K562 (cell line): ENCODE results near the gene FANCG. TPM values are rescaled to one million over a fixed set of nuclear protein-coding genes. Genes with fewer than 3 reads are reported as not detected.
A peak's percentile ranks its signal among the peaks of the same experiment; 100 is the strongest.

Source experiments
- ATAC-seq: fragments of 200-7000 bp; cut with Tn5 transposase; 3 replicates; pipeline ENCODE4 v1.9.1; 2020; ENCODE audit warnings: moderate library complexity
- BruUV-seq: library from RNA; stranded (reverse); fragments of 400-500 nt; replicated peaks from 2 replicates; lab custom pipeline; 2021; lab: Mats Ljungman, UMichigan
- CTCF ChIA-PET: fragments of 300-600 bp; formaldehyde crosslinking; extraction: SDS; loops from one replicate; lab custom pipeline; 2021; ENCODE audit warnings: low intra/inter-chr PET ratio; lab: Yijun Ruan, JAX
- POLR2A ChIA-PET: fragments of 300-600, 350-650 bp; sonication (Branson Sonifier 250); formaldehyde crosslinking; extraction: SDS; loops from one replicate; lab custom pipeline; 2021; ENCODE audit warnings: antibody characterized with exemption, inconsistent platforms; lab: Yijun Ruan, JAX
- DNase-seq, 4 experiments: peaks; one replicate each; pipeline versions ENCODE4 v3.0.0 to v3.0.0-alpha.2; 2011 to 2018; ENCODE audit warnings: low spot score in 3 of 4, mixed read lengths in 3 of 4; ENCODE audit errors: extremely low read depth in 1 of 4
- FAIRE-seq: peaks from 2 replicates; lab custom pipeline; 2011; peaks lifted over from hg19 to GRCh38; lab: Jason Lieb, UNC
- H2AFZ ChIP-seq: 2 replicates; pipeline ENCODE4 v1.6.0; 2011; ENCODE audit warnings: low read depth, low read length, control low read depth, inconsistent platforms
- H3K27ac ChIP-seq: fragments of 200-600 bp; 3 replicates; pipeline ENCODE4 v1.8.0; 2011; ENCODE audit warnings: low read depth, mild to moderate bottlenecking, control low read depth, inconsistent platforms, low read length, moderate library complexity, mixed read lengths; ENCODE audit errors: extremely low read depth
- H3K27me3 ChIP-seq, 2 experiments: fragments of 300-600 bp in 1 of 2; 2 replicates in 1 of 2; 3 replicates in 1 of 2; pipeline versions ENCODE4 v1.6.0 to v1.8.0; 2011; ENCODE audit warnings: inconsistent platforms in 2 of 2, low read length in 2 of 2, mild to moderate bottlenecking in 1 of 2, mixed read lengths in 1 of 2, moderate library complexity in 1 of 2; ENCODE audit not compliant: control insufficient read depth in 2 of 2, insufficient read depth in 2 of 2
- H3K36me3 ChIP-seq: fragments of 300-600 bp; 3 replicates; pipeline ENCODE4 v1.8.0; 2011; ENCODE audit warnings: mild to moderate bottlenecking, low read length, inconsistent platforms; ENCODE audit not compliant: control insufficient read depth, insufficient read depth
- H3K4me1 ChIP-seq, 2 experiments: fragments of 200-600 bp in 1 of 2; replicated peaks in 1 of 2; 2 replicates in 1 of 2; 3 replicates in 1 of 2; pipeline versions ENCODE4 v1.5.1 to v1.8.0; 2011; ENCODE audit warnings: inconsistent platforms in 2 of 2, low read length in 2 of 2, mild to moderate bottlenecking in 1 of 2, mixed read lengths in 1 of 2, moderate library complexity in 1 of 2; ENCODE audit not compliant: control insufficient read depth in 2 of 2, insufficient read depth in 2 of 2
- H3K4me2 ChIP-seq: 2 replicates; pipeline ENCODE4 v1.6.1; 2011; ENCODE audit warnings: low read length, control low read depth, inconsistent platforms, mixed read lengths; ENCODE audit not compliant: insufficient read depth
- H3K4me3 ChIP-seq: fragments of 200-600 bp; sonication (generic), shearing (Covaris generic); 2 replicates; pipeline ENCODE4 v1.5.1; 2016; ENCODE audit warnings: control low read depth, inconsistent platforms
- H3K79me2 ChIP-seq: fragments of 200-600 bp; 3 replicates; pipeline ENCODE4 v1.8.0; 2011; ENCODE audit warnings: low read length, inconsistent platforms; ENCODE audit not compliant: control insufficient read depth, insufficient read depth
- H3K9ac ChIP-seq, 2 experiments: 2 replicates each; pipeline versions ENCODE4 v1.6.0 to v1.6.1; 2011; ENCODE audit warnings: low read depth in 2 of 2, low read length in 2 of 2, control low read depth in 1 of 2, inconsistent platforms in 1 of 2, mild to moderate bottlenecking in 1 of 2, mixed read lengths in 1 of 2; ENCODE audit not compliant: insufficient read depth in 1 of 2
- H3K9me1 ChIP-seq: one replicate; pipeline ENCODE4 v1.6.0; 2011; ENCODE audit warnings: inconsistent platforms, mild to moderate bottlenecking, low read length, moderate library complexity; ENCODE audit not compliant: control insufficient read depth, insufficient read depth
- H3K9me3 ChIP-seq: replicated peaks from 2 replicates; pipeline ENCODE4 v1.5.1; 2011; ENCODE audit warnings: low read depth, low read length, inconsistent platforms; ENCODE audit not compliant: control insufficient read depth, insufficient read depth
- H4K20me1 ChIP-seq: replicated peaks from 2 replicates; pipeline ENCODE4 v1.6.1; 2011; ENCODE audit warnings: low read length, inconsistent platforms, mixed read lengths; ENCODE audit not compliant: control insufficient read depth, insufficient read depth
- BCOR ChIP-seq: fragments of 450-650 bp; IDR thresholded peaks from 2 replicates; pipeline ENCODE4 v1.6.1; 2016
- CEBPG ChIP-seq, 3 experiments: fragments of 200-800 bp in 1 of 3; sonication (Bioruptor generic) in 1 of 3; sonication (generic) in 1 of 3; formaldehyde crosslinking in 1 of 3; IDR thresholded peaks in 2 of 3; conservative IDR thresholded peaks in 1 of 3; 2 replicates each; pipeline versions ENCODE4 v1.6.1 to v1.8.0; 2016 to 2022; ENCODE audit warnings: missing compliant biosample characterization in 2 of 3, missing genetic modification characterization in 2 of 3, mild to moderate bottlenecking in 1 of 3, missing genetic modification reagents in 1 of 3
- GTF2E2 ChIP-seq: fragments of 200-800 bp; sonication (Bioruptor generic); IDR thresholded peaks from 2 replicates; pipeline ENCODE4 v1.6.1; 2016; ENCODE audit warnings: missing genetic modification characterization, missing compliant biosample characterization
- RBBP5 ChIP-seq: fragments of 200-600 bp; sonication (generic); IDR thresholded peaks from 2 replicates; pipeline ENCODE4 v1.6.1; 2012; ENCODE audit warnings: borderline replicate concordance, mild to moderate bottlenecking, low read length, control low read depth, inconsistent platforms; ENCODE audit not compliant: insufficient read depth, poor library complexity, severe bottlenecking
- SRSF7 ChIP-seq: fragments of 200-400 bp; formaldehyde crosslinking; optimal IDR thresholded peaks from 2 replicates; pipeline ENCODE3; 2017; ENCODE audit warnings: mild to moderate bottlenecking, low read depth, low read length
- ZKSCAN1 ChIP-seq: fragments of 150-350 bp; IDR thresholded peaks from 2 replicates; pipeline ENCODE4 v1.6.1; 2016; ENCODE audit warnings: low read depth, low read length
- ZNF121 ChIP-seq: sonication (generic); formaldehyde crosslinking; conservative IDR thresholded peaks from 2 replicates; pipeline ENCODE4 v1.8.0; 2022; ENCODE audit warnings: missing genetic modification reagents
- ZNF282 ChIP-seq: sonication (generic); formaldehyde crosslinking; IDR thresholded peaks from 2 replicates; pipeline ENCODE4 v1.8.1; 2023; ENCODE audit warnings: missing genetic modification reagents
- ZNF384 ChIP-seq: IDR thresholded peaks from 2 replicates; pipeline ENCODE4 v1.6.1; 2012; ENCODE audit warnings: low read depth, low read length, improper control_type of control experiment
- ZNF586 ChIP-seq: fragments of 450-650 bp; formaldehyde crosslinking; conservative IDR thresholded peaks from 2 replicates; pipeline ENCODE4 v1.4.0; 2020; ENCODE audit warnings: mild to moderate bottlenecking, moderate library complexity
- ZNF780A ChIP-seq: fragments of 250-450 bp; sonication (Bioruptor Pico); IDR thresholded peaks from 2 replicates; pipeline ENCODE4 v1.5.0; 2021; ENCODE audit warnings: mild to moderate bottlenecking
- WGBS: fragments of 100-300 bp; shearing (Covaris generic); methylation state at CpG from one replicate; pipeline ENCODE4 v1.1.6; 2016; ENCODE audit warnings: low coverage, mixed read lengths; ENCODE audit not compliant: insufficient coverage; ENCODE audit errors: missing lambda C conversion rate; 5-methylcytosine and 5-hydroxymethylcytosine counted together
- in situ Hi-C: fragments of 300-500 bp; cut with MboI; formaldehyde crosslinking; loops from 4 replicates; pipeline ENCODE4 v1.15.0; 2018; ENCODE audit warnings: inconsistent platforms, mixed read lengths
- intact Hi-C: fragments of 100-400 bp; cut with micrococcal nuclease; formaldehyde crosslinking; loops from 2 replicates; pipeline ENCODE4 v1.14.2; 2022
- polyA plus RNA-seq, 8 experiments: library from polyadenylated mRNA; depleted of rRNA in 4 of 8; stranded (reverse) in 5 of 8; unstranded in 3 of 8; fragments of >200 nt; fragmentation: Nextera tagmentation in 2 of 8; fragmentation: Illumina TruSeq in 1 of 8; extraction: Ambion mirVana in 2 of 8; extraction: Trizol in 1 of 8; gene quantifications; 2 replicates each; pipeline versions ENCODE4 v1.2.1 to v1.2.3, GENCODE V29; 2011 to 2014; ENCODE audit warnings: inconsistent platforms in 1 of 8, missing spikeins in 1 of 8
- total RNA-seq, 7 experiments: library from RNA; depleted of rRNA in 6 of 7; stranded (reverse); fragments of >200 nt in 6 of 7; fragmentation: Illumina TruSeq in 2 of 7; extraction: Trizol in 2 of 7; gene quantifications; 2 replicates each; pipeline versions ENCODE4 v1.2.1 to v1.2.3, GENCODE V29; 2011 to 2021; ENCODE audit warnings: low replicate concordance in 1 of 7
- TF ChIP-seq, protein P1 (sequence below): IDR thresholded peaks from 2 replicates; pipeline ENCODE4 v1.6.1; 2016; ENCODE audit warnings: missing genetic modification characterization, missing compliant biosample characterization

Gene FANCG
- total and polyA plus RNA-seq, 9 of the 15 experiments (the other 6 are each of a cell fraction or from before 2014, with no cell fraction given): 7.5 to 43.9 (median 31.0) TPM

DNA sequence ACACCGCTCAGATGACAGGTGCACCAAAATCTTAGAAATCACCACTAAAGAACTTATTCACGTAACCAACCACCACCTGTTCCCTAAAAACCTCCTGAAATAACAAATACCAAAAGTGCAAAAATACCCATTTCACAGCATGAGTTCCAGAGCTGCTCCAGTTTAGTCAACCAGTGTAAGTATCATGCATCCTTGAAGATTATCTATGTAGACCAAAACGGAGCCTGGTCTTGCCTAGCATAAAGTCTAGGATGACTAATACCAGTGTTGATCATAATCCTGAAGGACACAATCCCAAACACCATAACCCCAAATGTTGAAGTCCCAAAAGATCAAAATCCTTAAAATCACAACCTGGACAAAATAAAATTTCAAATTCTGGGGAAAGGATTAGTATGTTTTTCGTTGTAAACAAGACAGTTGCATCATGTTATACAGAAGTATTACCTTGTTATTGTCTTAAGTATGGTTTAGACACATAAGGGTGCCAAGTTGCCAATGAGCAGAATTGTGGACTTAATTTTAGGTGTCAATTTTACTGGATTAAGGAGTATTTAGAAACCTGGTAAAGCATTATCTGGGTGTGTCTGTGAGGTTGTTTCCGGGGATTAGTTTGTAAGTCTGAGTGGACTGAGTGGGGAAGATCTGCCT is 25.4 kb downstream of the FANCG start:
- H3K4me3 ChIP-seq: no peak overlapping the region
- no peak overlapping the region for H2AFZ ChIP-seq
- intact Hi-C loops (loop anchor here (5.0 kb wide), 2 partner anchors 57 to 157 kb away; a partner anchor contains a TSS), in situ Hi-C loops (no loop called here)
- no peaks in the 10 kb centered on the region for H3K9me3 ChIP-seq
- no peak overlapping the region for H3K9ac ChIP-seq
- WGBS: 69% methylated on average over 5 of the region's 5 CpGs
- no peaks in the 10 kb centered on the region for H3K9me1 ChIP-seq
- no peaks in the 10 kb centered on the region for H3K79me2 ChIP-seq
- no peaks in the 10 kb centered on the region for H4K20me1 ChIP-seq
- ChIA-PET CTCF (no interaction called here), POLR2A (interaction anchor here (0.8 to 3.8 kb wide), 3 partner anchors 8 to 13 kb away, joined by 3 to 12 read pairs (median 4); no protein-coding TSS in a partner anchor)
- BruUV-seq: no TSS peak
- H3K27ac ChIP-seq: no peak overlapping the region
- DNase-seq (no peak), ATAC-seq (no peak; the same call in 2 of the 3 replicates), FAIRE-seq (peak; percentile 29)
- no peaks in the 10 kb centered on the region for H3K27me3 ChIP-seq
- no peak overlapping the region for H3K4me2 ChIP-seq
- peaks cover 0 to 2% of the 10 kb centered on the region in 2 experiments; a peak in 2 of 5 replicates for H3K4me1 ChIP-seq
- peaks cover 43% of the 10 kb centered on the region for H3K36me3 ChIP-seq
- TF ChIP-seq ZNF586 (CRISPR knock-in tag) (no peak), ZNF121 (CRISPR knock-in tag) (no peak), GTF2E2 (tag) (no peak), RBBP5 (no peak), ZKSCAN1 (no peak), CEBPG (CRISPR knock-in tag; IDR thresholded peaks at IDR 0.05) (no peak), CEBPG (tag; conservative IDR thresholded peaks at IDR 0.05 in 1 of 2, IDR thresholded peaks at IDR 0.05 in 1 of 2) (peak in 1 of 2 experiments; percentile 36; a peak in 1 of 4 replicates), SRSF7 (no peak), ZNF384 (no peak), ZNF282 (CRISPR knock-in tag) (no peak), ZNF780A (CRISPR knock-in tag) (no peak), BCOR (no peak)
- TF ChIP-seq, protein P1, sequence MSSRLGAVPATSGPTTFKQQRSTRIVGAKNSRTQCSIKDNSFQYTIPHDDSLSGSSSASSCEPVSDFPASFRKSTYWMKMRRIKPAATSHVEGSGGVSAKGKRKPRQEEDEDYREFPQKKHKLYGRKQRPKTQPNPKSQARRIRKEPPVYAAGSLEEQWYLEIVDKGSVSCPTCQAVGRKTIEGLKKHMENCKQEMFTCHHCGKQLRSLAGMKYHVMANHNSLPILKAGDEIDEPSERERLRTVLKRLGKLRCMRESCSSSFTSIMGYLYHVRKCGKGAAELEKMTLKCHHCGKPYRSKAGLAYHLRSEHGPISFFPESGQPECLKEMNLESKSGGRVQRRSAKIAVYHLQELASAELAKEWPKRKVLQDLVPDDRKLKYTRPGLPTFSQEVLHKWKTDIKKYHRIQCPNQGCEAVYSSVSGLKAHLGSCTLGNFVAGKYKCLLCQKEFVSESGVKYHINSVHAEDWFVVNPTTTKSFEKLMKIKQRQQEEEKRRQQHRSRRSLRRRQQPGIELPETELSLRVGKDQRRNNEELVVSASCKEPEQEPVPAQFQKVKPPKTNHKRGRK (tag): no peak
